ENCODE results near the gene ALDOC. TPM values are rescaled to one million over a fixed set of nuclear protein-coding genes. Genes with fewer than 3 reads are reported as not detected.

Gene ALDOC
- total RNA-seq, 2 experiments from 2014 or later = 46.2 to 62.4 TPM

GRCh38 chr17:28575126-28575795 lies 1.4 kb downstream of the ALDOC start:
- intact Hi-C loops (cut with micrococcal nuclease; ENCODE audit: unreplicated experiment) = no loop called here
- no peak for DNase-seq (ENCODE audit: low spot score)
- H3K4me3 ChIP-seq (ENCODE audit: low read depth, low read length, poor library complexity, severe bottlenecking) = no peak overlapping the region

GRCh38 chr17:28574526-28574925 lies 2.2 kb downstream of the ALDOC start:
- Histone ChIP-seq H3K9me2 (ENCODE audit: insufficient read depth, low read length) (no peaks in the 10 kb centered on the region), H3K36me3 (ENCODE audit: insufficient read depth, low read length) (peaks cover 47% of the 10 kb centered on the region), H3K4me1 (ENCODE audit: insufficient read depth, low read length, poor library complexity, severe bottlenecking) (peaks cover 21% of the 10 kb centered on the region), H3K79me2 (ENCODE audit: insufficient read depth, low read depth, low read length) (no peaks in the 10 kb centered on the region), H3K9me3 (ENCODE audit: low read length) (no peaks in the 10 kb centered on the region), H2AFZ (ENCODE audit: low read length) (no peak overlapping the region), H3K4me3 (ENCODE audit: low read depth, low read length, poor library complexity, severe bottlenecking) (no peak overlapping the region), H4K20me1 (ENCODE audit: insufficient read depth, low read length) (no peaks in the 10 kb centered on the region), H3K4me2 (ENCODE audit: low read length) (no peak overlapping the region), H3K27ac (ENCODE audit: low read depth, low read length, poor library complexity, severe bottlenecking) (no peak overlapping the region)
- no TSS peak for BruUV-seq (replicated peaks)
- POLR2A ChIA-PET = no interaction called here
- CTCF ChIA-PET (ENCODE audit: unreplicated experiment) = no interaction called here
- TF ChIP-seq EZH2phosphoT487 (IDR thresholded peaks at IDR 0.05; ENCODE audit: borderline replicate concordance, low read depth, low read length) = no peak
- no peak for TF ChIP-seq CTCF (conservative IDR thresholded peaks at IDR 0.05; ENCODE audit: low read length)
- intact Hi-C loops (cut with micrococcal nuclease; ENCODE audit: unreplicated experiment) = no loop called here
- no peak for DNase-seq (ENCODE audit: low spot score)

More at GRCh38 chr17:28575126-28575795, 1.4 kb downstream of the ALDOC start:
- ChIA-PET CTCF (ENCODE audit: unreplicated experiment) (interaction anchor here (0.6 kb wide), 1 partner anchor 67 kb away, joined by 3 read pairs; no protein-coding TSS in a partner anchor), POLR2A (interaction anchor here (0.6 to 1.4 kb wide), 3 partner anchors 10 to 23 kb away, joined by 3 read pairs; no protein-coding TSS in a partner anchor)
- Histone ChIP-seq H3K9me3 (ENCODE audit: low read length) (no peaks in the 10 kb centered on the region), H3K4me1 (ENCODE audit: insufficient read depth, low read length, poor library complexity, severe bottlenecking) (peaks cover 20% of the 10 kb centered on the region), H3K27ac (ENCODE audit: low read depth, low read length, poor library complexity, severe bottlenecking) (no peak overlapping the region), H4K20me1 (ENCODE audit: insufficient read depth, low read length) (no peaks in the 10 kb centered on the region), H3K79me2 (ENCODE audit: insufficient read depth, low read depth, low read length) (no peaks in the 10 kb centered on the region), H3K9me2 (ENCODE audit: insufficient read depth, low read length) (no peaks in the 10 kb centered on the region), H2AFZ (ENCODE audit: low read length) (no peak overlapping the region), H3K36me3 (ENCODE audit: insufficient read depth, low read length) (peaks cover 55% of the 10 kb centered on the region), H3K4me2 (ENCODE audit: low read length) (no peak overlapping the region)
- TF ChIP-seq EZH2phosphoT487 (IDR thresholded peaks at IDR 0.05; ENCODE audit: borderline replicate concordance, low read depth, low read length) (no peak), CTCF (conservative IDR thresholded peaks at IDR 0.05; ENCODE audit: low read length) (0 out of 2 replicates have a peak, but pooled peaks have one; percentile 27)
- BruUV-seq (replicated peaks) = no TSS peak

- Histone ChIP-seq H3K79me2 (ENCODE audit: insufficient read depth, low read depth, low read length) (no peaks in the 10 kb centered on the region), H3K4me1 (ENCODE audit: insufficient read depth, low read length, poor library complexity, severe bottlenecking) (peaks cover 23% of the 10 kb centered on the region), H3K4me3 (ENCODE audit: low read depth, low read length, poor library complexity, severe bottlenecking) (no peak overlapping the region), H3K27ac (ENCODE audit: low read depth, low read length, poor library complexity, severe bottlenecking) (no peak overlapping the region), H3K9me3 (ENCODE audit: low read length) (no peaks in the 10 kb centered on the region), H4K20me1 (ENCODE audit: insufficient read depth, low read length) (no peaks in the 10 kb centered on the region), H2AFZ (ENCODE audit: low read length) (no peak overlapping the region), H3K4me2 (ENCODE audit: low read length) (no peak overlapping the region), H3K9me2 (ENCODE audit: insufficient read depth, low read length) (no peaks in the 10 kb centered on the region), H3K36me3 (ENCODE audit: insufficient read depth, low read length) (peaks cover 42% of the 10 kb centered on the region)
- no TSS peak for BruUV-seq (replicated peaks)
- TF ChIP-seq EZH2phosphoT487 (IDR thresholded peaks at IDR 0.05; ENCODE audit: borderline replicate concordance, low read depth, low read length) (no peak), CTCF (conservative IDR thresholded peaks at IDR 0.05; ENCODE audit: low read length) (no peak)
- ChIA-PET POLR2A (interaction anchor here (0.5 kb wide), 1 partner anchor 23 kb away, joined by 3 read pairs; no protein-coding TSS in a partner anchor), CTCF (ENCODE audit: unreplicated experiment) (no interaction called here)
- DNase-seq (ENCODE audit: low spot score) = no peak
- intact Hi-C loops (cut with micrococcal nuclease; ENCODE audit: unreplicated experiment) = no loop called here
These were observed 2.7 kb downstream of the ALDOC start for GRCh38 chr17:28573966-28574480.

Measured in OCI-LY7 (cell line).